Stimulated activated CD8-positive, alpha-beta memory T cell treated with anti-CD3 and anti-CD28 coated beads, Interleukin-2, amount 100 ng/mL, for 48 hours (primary cell): Measurements from ENCODE around the gene ANO6.

ENCODE experiments used
- DNase-seq, 2 donors: peaks; one replicate each; pipeline ENCODE4 v3.0.0-alpha.2; 2020; ENCODE audit warnings: low read depth in 2 of 2

Gene ANO6

DNA sequence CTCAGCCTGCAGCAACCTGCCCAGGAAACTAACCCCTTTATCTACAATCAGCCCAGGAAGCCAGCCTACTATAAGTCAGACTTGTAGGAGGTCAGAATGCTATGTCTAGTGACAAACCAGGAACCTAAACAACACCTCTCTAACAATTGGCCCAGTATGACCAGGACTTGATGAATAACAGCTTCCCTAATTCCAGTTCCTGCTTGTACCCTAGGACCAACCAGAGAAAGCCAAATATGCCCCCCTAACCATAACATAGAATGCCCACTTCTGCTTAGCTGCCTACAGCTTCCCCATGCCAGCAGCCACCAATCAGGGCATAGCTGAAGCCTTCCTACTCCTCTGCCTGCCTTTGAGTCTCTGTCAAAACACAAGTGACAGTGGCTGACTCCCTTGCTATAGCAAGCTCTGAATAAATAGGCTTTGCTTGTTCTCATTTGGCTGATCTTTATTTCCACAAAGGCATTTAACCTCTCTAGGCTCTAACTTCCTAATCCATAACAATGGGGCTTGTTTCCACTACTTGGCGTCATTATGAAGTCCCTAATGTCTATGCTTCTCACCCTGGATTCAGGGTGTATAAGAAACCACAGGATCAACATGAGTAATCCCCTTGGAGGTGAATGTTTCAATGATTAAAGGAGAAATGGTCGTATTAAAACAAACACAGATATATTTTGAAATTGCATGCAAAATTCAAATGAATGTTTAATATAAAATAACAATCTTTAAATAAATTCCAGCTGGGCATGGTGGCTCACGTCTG, 220.2 kb downstream of the ANO6 start:
- no peak for DNase-seq

GRCh38 chr12:45439039-45439438, 223.1 kb downstream of the ANO6 start:
- DNase-seq, result no peak

DNA sequence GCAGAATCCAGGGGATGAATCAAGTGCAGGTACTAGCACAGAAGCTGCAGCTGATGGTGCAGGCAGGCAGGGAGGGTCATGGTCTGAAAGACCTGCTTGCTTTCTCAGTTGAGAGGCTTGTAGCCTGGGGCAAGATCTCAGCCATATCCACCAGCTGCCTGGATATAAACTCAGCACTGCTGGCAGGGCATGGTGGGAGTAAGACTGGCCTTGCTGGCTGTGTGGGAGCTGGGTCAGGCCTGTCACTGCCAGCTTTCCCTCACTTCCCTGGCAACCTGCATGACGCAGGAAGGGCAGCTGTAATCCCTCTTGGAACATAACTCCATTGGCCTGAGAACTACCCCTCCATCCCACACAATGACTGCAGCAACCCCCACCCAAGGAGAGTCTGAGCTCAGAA, 230.1 kb downstream of the ANO6 start:
- no peak for DNase-seq

DNA sequence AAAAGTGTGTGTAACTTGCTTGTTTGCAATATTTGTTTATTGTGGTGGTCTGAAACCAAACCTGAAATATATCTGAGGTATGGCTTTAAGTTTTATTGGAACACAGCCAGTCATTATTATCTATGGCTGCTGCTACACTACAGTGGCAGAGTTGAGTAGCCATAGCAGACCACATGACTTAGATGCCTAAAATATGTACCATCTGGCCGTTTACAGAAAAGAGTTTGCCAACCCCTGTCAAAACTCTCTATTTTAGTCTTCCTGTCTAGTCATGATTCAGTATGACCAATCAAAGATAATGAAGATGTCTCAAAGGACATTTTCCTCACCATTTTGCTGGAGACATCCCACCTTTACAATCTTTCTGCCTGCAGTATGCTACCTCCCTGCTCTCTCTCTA, 242.3 kb downstream of the ANO6 start:
- no peak for DNase-seq

DNA sequence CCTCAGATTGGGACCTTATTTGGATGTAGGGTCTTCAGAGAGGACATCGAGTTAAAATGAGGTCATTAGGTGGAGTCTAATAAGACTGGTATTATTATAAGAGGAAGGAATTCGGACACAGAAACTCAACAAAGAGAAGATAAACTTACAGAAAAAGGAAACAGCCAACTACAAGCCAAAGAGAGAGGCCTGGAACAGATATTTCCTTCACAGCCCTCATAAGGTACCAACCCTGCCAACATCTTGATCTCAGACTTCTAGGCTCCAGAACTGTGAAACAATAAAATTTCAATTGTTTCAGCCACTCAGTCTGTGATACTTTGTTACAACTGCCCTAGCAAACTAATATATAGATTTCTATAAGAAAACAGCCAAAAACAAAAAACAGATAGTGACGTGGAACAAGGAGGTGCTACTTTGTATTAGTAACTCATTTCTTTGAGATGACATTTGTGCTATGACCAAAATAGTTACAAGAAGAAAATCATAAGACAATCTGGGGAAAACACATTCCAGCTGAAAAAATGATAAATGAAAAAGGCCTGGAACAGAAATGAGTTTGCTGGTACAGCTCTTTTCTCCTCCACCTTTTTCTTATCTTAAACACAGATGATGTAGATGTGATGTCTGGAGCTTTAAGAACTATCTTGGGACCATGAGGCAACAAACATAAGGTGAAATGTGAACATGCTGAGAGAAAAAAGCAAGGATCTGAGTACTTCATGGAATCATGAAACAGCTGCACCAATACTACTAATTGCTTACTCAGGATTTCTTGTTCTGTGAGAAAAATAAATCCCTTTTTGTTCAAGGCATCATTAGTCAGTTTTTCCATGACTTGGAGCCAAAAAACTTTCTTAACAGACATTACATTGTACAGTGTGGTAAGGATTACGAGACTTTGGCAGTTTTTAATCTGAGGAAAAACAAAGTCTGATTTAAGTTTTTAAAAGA, 243.2 kb downstream of the ANO6 start:
- no peak for DNase-seq

DNA sequence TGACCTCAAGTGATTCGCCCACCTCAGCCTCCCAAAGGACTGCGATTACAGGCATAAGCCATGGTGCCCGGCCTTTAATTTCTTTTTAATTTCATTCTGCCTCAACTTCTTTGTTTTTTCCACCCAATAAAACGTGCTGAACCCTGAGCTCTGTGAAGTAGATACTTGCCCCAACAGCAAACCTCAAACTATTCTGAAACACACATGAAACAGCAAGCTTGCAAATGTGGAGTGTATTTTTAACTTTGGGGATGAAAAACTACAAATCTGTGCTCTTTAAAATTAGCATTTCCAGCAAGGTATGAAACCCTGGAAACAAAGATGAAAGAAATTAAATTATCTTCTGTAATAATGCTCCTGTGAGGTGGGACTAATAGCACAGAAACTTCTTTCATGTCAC, 246.6 kb downstream of the ANO6 start:
- no peak for DNase-seq

- no peak for DNase-seq
Observed at GRCh38 chr12:45464699-45465098, 248.8 kb downstream of the ANO6 start.

DNA sequence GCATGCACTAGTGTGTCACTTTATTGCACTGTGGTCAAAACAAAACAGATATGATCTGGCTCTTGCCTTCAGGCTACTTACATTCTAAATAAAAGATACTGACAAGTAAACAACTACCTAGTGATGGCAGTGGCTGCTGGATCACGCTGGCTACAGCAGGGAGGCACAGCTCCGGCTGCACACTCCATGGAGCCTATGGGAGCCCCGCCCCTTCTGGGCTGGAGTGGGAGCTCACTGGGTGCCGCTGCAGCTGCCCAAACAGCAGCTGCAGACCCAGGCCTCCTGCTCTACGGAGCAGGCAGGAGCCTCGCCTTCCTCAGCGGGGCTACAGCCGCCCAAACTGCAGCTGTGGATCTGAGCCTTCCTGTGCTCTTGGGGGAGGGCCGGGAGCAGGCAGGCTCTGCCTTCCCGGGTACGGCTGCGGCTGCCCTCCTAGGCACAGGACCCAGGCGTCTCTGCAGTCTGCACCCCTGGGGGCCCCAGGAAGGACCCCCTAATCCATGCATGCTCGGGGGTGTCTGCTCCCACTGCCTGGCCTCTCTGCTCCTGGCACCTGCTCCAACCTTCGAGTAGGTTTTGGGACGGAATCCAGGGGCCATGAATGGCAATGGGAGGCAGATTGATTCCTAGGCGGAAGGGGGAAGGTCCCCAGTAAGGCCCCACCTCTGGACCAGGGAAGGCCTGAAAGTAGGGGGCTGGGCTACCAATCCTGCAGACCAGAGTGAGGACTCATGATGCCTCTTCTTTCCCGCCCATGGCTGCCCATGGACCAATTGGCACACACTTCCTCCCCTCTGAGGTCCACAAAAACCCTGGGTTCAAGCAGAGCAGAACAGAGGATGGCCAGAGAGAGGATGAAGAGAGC, 253.1 kb downstream of the ANO6 start:
- DNase-seq, result no peak

- DNase-seq, result no peak
Observed at GRCh38 chr12:45469902-45470301, 254.0 kb downstream of the ANO6 start.

- no peak for DNase-seq
Observed at GRCh38 chr12:45473636-45474035, 257.7 kb downstream of the ANO6 start.

DNA sequence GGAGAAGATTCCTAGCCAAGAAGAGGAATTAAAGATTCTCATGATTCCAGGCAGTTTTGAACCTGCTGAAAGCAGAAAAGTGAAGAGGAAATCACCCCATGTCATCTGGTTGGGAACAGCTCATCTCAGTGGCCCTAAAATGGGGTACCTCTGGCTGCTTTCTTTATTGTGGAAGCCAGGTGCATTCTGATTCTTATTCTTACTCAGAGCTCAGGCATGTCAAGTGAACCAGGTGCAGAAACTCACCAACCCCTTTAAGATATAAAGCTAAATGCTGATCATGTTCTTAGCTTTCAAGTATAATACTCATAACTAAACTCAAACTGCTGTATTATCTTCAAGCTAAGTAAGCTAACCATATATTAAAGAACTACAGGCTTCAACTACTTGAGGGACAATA, 259.7 kb downstream of the ANO6 start:
- no peak for DNase-seq

GRCh38 chr12:45477526-45477925, 261.6 kb downstream of the ANO6 start:
- no peak for DNase-seq

DNA sequence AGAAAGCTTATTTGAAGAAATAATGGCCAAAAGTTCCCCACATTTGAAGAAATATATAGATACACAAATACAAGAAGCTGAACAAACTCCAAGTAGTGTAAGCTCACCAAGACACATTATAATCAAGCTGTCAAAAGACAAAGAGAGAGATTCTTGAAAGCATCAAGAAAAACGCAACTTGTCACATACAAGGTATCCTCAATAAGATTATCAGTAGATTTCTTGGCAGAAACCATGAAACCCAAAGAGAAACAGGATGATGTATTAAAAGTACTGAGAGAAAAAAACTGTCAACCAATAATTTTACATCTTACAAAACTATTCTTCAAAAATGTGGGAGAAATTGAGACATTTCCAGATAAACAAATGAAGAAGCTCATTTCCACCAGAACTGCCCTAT, 263.0 kb downstream of the ANO6 start:
- no peak for DNase-seq

- no peak for DNase-seq
Observed at GRCh38 chr12:45481746-45482145, 265.9 kb downstream of the ANO6 start.

GRCh38 chr12:45483571-45483970, 267.7 kb downstream of the ANO6 start:
- DNase-seq, result no peak
